Skin of body (tissue), 2 donors: Measurements from ENCODE around the gene ERP27. TPM values are rescaled to one million over a fixed set of nuclear protein-coding genes. Genes with fewer than 3 reads are reported as not detected.

ENCODE experiments used
- DNase-seq: peaks from one replicate; lab custom pipeline; 2025; lab: John Stamatoyannopoulos, UW
- total RNA-seq: library from RNA; depleted of rRNA; stranded (reverse); fragments of >200 nt; gene quantifications from one replicate; pipeline ENCODE4 v1.2.3, GENCODE V29; 2014

Gene ERP27
- total RNA-seq, 1 donor from 2014 or later: 1.9 TPM

GRCh38 chr12:14904854-14905253, 33.5 kb downstream of the ERP27 start:
- no peak for DNase-seq

- DNase-seq: no peak
Measured at GRCh38 chr12:14903386-14904098, 34.8 kb downstream of the ERP27 start.

- no peak for DNase-seq
Measured at GRCh38 chr12:14902465-14902864, 35.9 kb downstream of the ERP27 start.

- no peak for DNase-seq
Measured at GRCh38 chr12:14901228-14901562, 37.1 kb downstream of the ERP27 start.

GRCh38 chr12:14900521-14901227, 37.7 kb downstream of the ERP27 start:
- no peak for DNase-seq

GRCh38 chr12:14896521-14897169, 41.7 kb downstream of the ERP27 start:
- DNase-seq: peak; percentile 94

- DNase-seq: peak; percentile 91
Measured at GRCh38 chr12:14893506-14894250, 44.7 kb downstream of the ERP27 start.

- peak; percentile 91 for DNase-seq
Measured at GRCh38 chr12:14892726-14893505, 45.4 kb downstream of the ERP27 start.

GRCh38 chr12:14890701-14891100, 47.6 kb downstream of the ERP27 start:
- no peak for DNase-seq

- no peak for DNase-seq
Measured at GRCh38 chr12:14886271-14886670, 52.1 kb downstream of the ERP27 start.

- DNase-seq: peak; percentile 77
Measured at GRCh38 chr12:14885718-14886221, 52.6 kb downstream of the ERP27 start, which contains the start of gene MGP. Gene MGP, minus strand, starts transcription at chr12:14885854. Its CDS starts 63 bp downstream, at chr12:14885791.

GRCh38 chr12:14884458-14884878, 53.9 kb downstream of the ERP27 start:
- DNase-seq: peak; percentile 92

- DNase-seq: peak; percentile 79
Measured at GRCh38 chr12:14883686-14884085, 54.7 kb downstream of the ERP27 start.

GRCh38 chr12:14880890-14881453, 57.4 kb downstream of the ERP27 start:
- no peak for DNase-seq

- no peak for DNase-seq
Measured at GRCh38 chr12:14879222-14879933, 59.0 kb downstream of the ERP27 start.

- DNase-seq: no peak
Measured at GRCh38 chr12:14878488-14878887, 59.8 kb downstream of the ERP27 start.

- DNase-seq: no peak
Measured at GRCh38 chr12:14876833-14877232, 61.5 kb downstream of the ERP27 start.

- no peak for DNase-seq
Measured at GRCh38 chr12:14874882-14875281, 63.5 kb downstream of the ERP27 start.

GRCh38 chr12:14873440-14874185, 64.7 kb downstream of the ERP27 start:
- no peak for DNase-seq
